OCI-LY3 (cell line): ENCODE data around the gene DDX4.

Experiments
- H2AFZ ChIP-seq: fragments of 200-600, 300-600 bp; shearing (Covaris generic); 2 replicates; pipeline ENCODE4 v1.6.0; 2014; ENCODE audit warnings: antibody characterized with exemption, low read depth, low read length
- H3K27ac ChIP-seq: fragments of 200-600, 300-600 bp; sonication (generic); 2 replicates; pipeline ENCODE4 v1.5.1; 2014; ENCODE audit warnings: mild to moderate bottlenecking, low read length, moderate library complexity, mixed read lengths
- H3K27me3 ChIP-seq: fragments of 200-600, 300-600 bp; sonication (generic); 2 replicates; pipeline ENCODE4 v1.6.1; 2014; ENCODE audit warnings: low read depth, low read length, mixed read lengths
- H3K36me3 ChIP-seq: fragments of 200-600, 300-600 bp; sonication (generic); replicated peaks from 2 replicates; pipeline ENCODE3; 2014; ENCODE audit warnings: low read depth, low read length, mixed read lengths
- H3K4me1 ChIP-seq: fragments of 300-600, 200-600 bp; sonication (generic); 2 replicates; pipeline ENCODE4 v1.6.1; 2014; ENCODE audit warnings: low read length, mixed read lengths
- H3K4me2 ChIP-seq: fragments of 200-600, 300-600 bp; sonication (generic); 2 replicates; pipeline ENCODE4 v1.6.1; 2014; ENCODE audit warnings: low read length, mixed read lengths
- H3K4me3 ChIP-seq: fragments of 300-600, 200-600 bp; sonication (generic); 2 replicates; pipeline ENCODE4 v1.5.1; 2014; ENCODE audit warnings: antibody characterized with exemption, mild to moderate bottlenecking, low read length, moderate library complexity
- H3K79me2 ChIP-seq: fragments of 300-600, 200-600 bp; shearing (Covaris generic); 2 replicates; pipeline ENCODE4 v1.6.1; 2014; ENCODE audit warnings: mild to moderate bottlenecking, low read length, mixed read lengths
- H3K9ac ChIP-seq: fragments of 300-600, 200-600 bp; shearing (Covaris generic); 2 replicates; pipeline ENCODE4 v1.6.0; 2014; ENCODE audit warnings: mild to moderate bottlenecking, low read length, moderate library complexity
- H3K9me3 ChIP-seq: fragments of 200-600, 300-600 bp; shearing (Covaris generic); 2 replicates; pipeline ENCODE4 v1.6.1; 2014; ENCODE audit warnings: low read length, mixed read lengths; ENCODE audit not compliant: insufficient read depth
- H4K20me1 ChIP-seq: fragments of 200-600, 300-600 bp; sonication (generic); 2 replicates; pipeline ENCODE4 v1.6.1; 2016; ENCODE audit warnings: low read length, mixed read lengths; ENCODE audit not compliant: insufficient read depth
- EZH2phosphoT487 ChIP-seq: fragments of 200-600 bp; shearing (Covaris generic); IDR thresholded peaks from 2 replicates; pipeline ENCODE4 v1.6.1; 2018; ENCODE audit warnings: antibody characterized with exemption, mixed run types, low read depth
- TF ChIP-seq, protein P1 (sequence below): fragments of 200-600, 300-600 bp; sonication (generic); IDR thresholded peaks from 2 replicates; pipeline ENCODE4 v1.5.1; 2014; ENCODE audit warnings: antibody characterized with exemption, low read length, low read depth

Gene DDX4

GRCh38 chr5:55857247-55857640 is 119.4 kb downstream of the DDX4 start:
- Histone ChIP-seq H3K4me2 (no peak overlapping the region), H3K4me1 (no peaks in the 10 kb centered on the region), H4K20me1 (no peaks in the 10 kb centered on the region), H3K79me2 (no peaks in the 10 kb centered on the region), H3K36me3 (no peaks in the 10 kb centered on the region), H3K9me3 (no peaks in the 10 kb centered on the region), H3K4me3 (no peak overlapping the region), H2AFZ (no peak overlapping the region), H3K27ac (no peak overlapping the region), H3K9ac (no peak overlapping the region), H3K27me3 (no peaks in the 10 kb centered on the region)
- no peak for TF ChIP-seq EZH2phosphoT487
- TF ChIP-seq, protein P1, sequence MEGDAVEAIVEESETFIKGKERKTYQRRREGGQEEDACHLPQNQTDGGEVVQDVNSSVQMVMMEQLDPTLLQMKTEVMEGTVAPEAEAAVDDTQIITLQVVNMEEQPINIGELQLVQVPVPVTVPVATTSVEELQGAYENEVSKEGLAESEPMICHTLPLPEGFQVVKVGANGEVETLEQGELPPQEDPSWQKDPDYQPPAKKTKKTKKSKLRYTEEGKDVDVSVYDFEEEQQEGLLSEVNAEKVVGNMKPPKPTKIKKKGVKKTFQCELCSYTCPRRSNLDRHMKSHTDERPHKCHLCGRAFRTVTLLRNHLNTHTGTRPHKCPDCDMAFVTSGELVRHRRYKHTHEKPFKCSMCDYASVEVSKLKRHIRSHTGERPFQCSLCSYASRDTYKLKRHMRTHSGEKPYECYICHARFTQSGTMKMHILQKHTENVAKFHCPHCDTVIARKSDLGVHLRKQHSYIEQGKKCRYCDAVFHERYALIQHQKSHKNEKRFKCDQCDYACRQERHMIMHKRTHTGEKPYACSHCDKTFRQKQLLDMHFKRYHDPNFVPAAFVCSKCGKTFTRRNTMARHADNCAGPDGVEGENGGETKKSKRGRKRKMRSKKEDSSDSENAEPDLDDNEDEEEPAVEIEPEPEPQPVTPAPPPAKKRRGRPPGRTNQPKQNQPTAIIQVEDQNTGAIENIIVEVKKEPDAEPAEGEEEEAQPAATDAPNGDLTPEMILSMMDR, result no peak

DNA sequence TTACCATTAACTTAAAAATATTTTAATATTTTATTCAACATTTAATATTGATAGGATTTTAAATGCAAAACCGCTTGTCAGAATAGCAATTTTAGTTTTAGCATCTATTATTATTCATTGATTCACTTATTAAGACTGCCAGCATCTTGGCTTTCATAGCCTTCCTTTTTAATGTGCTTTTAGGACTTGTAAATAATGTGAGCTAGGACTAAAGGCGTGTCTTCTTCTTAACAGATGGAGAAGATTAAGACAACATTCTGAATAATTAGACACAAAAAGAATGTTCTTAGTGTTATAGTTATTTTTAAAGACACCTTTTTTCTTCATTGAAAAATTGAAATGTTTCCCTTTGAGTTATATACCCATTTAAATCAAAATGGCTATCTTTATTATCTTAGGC is 120.2 kb downstream of the DDX4 start:
- no peak overlapping the region for H2AFZ ChIP-seq
- H3K79me2 ChIP-seq, result no peaks in the 10 kb centered on the region
- no peaks in the 10 kb centered on the region for H3K4me1 ChIP-seq
- no peaks in the 10 kb centered on the region for H3K9me3 ChIP-seq
- no peak overlapping the region for H3K4me2 ChIP-seq
- no peaks in the 10 kb centered on the region for H4K20me1 ChIP-seq
- no peaks in the 10 kb centered on the region for H3K36me3 ChIP-seq
- H3K27ac ChIP-seq, result no peak overlapping the region
- H3K9ac ChIP-seq, result no peak overlapping the region
- no peak overlapping the region for H3K4me3 ChIP-seq
- TF ChIP-seq EZH2phosphoT487, result no peak
- TF ChIP-seq, protein P1, result no peak
- H3K27me3 ChIP-seq, result no peaks in the 10 kb centered on the region

- no peaks in the 10 kb centered on the region for H3K27me3 ChIP-seq
- no peaks in the 10 kb centered on the region for H3K9me3 ChIP-seq
- no peaks in the 10 kb centered on the region for H4K20me1 ChIP-seq
- no peak overlapping the region for H3K4me2 ChIP-seq
- H3K79me2 ChIP-seq, result no peaks in the 10 kb centered on the region
- H3K4me1 ChIP-seq, result no peaks in the 10 kb centered on the region
- TF ChIP-seq, protein P1, result no peak
- TF ChIP-seq EZH2phosphoT487, result no peak
- H3K27ac ChIP-seq, result no peak overlapping the region
- no peaks in the 10 kb centered on the region for H3K36me3 ChIP-seq
- no peak overlapping the region for H2AFZ ChIP-seq
- no peak overlapping the region for H3K4me3 ChIP-seq
- H3K9ac ChIP-seq, result no peak overlapping the region
Measured at GRCh38 chr5:55860288-55860687, 122.4 kb downstream of the DDX4 start.

DNA sequence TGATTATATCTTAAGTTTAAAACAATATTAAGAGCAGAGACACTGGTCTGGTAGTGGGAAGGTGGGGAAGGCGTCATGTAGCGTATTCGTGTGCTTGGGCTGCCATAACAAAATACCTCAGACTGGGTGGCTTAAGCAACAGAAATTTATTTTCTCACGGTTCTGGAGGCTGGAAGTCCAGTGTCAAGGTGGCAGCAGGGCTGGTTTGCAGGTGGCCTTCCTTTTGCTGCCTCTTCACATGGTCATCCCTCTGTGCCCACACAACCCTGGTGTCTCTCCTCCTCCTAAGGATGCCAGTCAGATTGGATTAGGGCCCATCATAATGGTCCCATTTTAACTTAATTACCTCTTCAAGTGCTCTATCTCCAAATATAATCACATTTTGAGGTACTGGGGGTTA is 122.8 kb downstream of the DDX4 start:
- H3K27me3 ChIP-seq, result no peaks in the 10 kb centered on the region
- H3K9ac ChIP-seq, result no peak overlapping the region
- no peak for TF ChIP-seq EZH2phosphoT487
- TF ChIP-seq, protein P1, result no peak
- no peaks in the 10 kb centered on the region for H3K79me2 ChIP-seq
- H3K27ac ChIP-seq, result no peak overlapping the region
- H2AFZ ChIP-seq, result no peak overlapping the region
- H3K4me3 ChIP-seq, result no peak overlapping the region
- H3K36me3 ChIP-seq, result no peaks in the 10 kb centered on the region
- H3K4me2 ChIP-seq, result no peak overlapping the region
- no peaks in the 10 kb centered on the region for H3K9me3 ChIP-seq
- H4K20me1 ChIP-seq, result no peaks in the 10 kb centered on the region
- no peaks in the 10 kb centered on the region for H3K4me1 ChIP-seq
